CD14-positive monocyte (primary cell): ENCODE data around the gene B4GALT1. TPM values are rescaled to one million over a fixed set of nuclear protein-coding genes. Genes with fewer than 3 reads are reported as not detected.

Experiments
- DNase-seq, 3 donors: peaks; one replicate each; pipeline ENCODE4 v3.0.0-alpha.2; 2011 to 2022
- H2AFZ ChIP-seq: 2 replicates; pipeline ENCODE4 v1.6.0; 2012; ENCODE audit warnings: mild to moderate bottlenecking, low read depth, low read length, inconsistent platforms; ENCODE audit not compliant: insufficient read depth, poor library complexity, severe bottlenecking
- H3K27ac ChIP-seq, 2 donors: 1 replicate in 1 of 2; 2 replicates in 1 of 2; pipeline ENCODE4 v1.5.1; 2012 to 2013; ENCODE audit warnings: low read length in 2 of 2, control low read depth in 1 of 2, inconsistent platforms in 1 of 2, low read depth in 1 of 2, mild to moderate bottlenecking in 1 of 2
- H3K27me3 ChIP-seq, 2 donors: one replicate each; pipeline versions ENCODE4 v1.6.0 to v1.6.1; 2011 to 2013; ENCODE audit warnings: low read length in 2 of 2; ENCODE audit not compliant: control insufficient read depth in 2 of 2, insufficient read depth in 2 of 2
- H3K36me3 ChIP-seq, 2 donors: replicated peaks in 1 of 2; 1 replicate in 1 of 2; 2 replicates in 1 of 2; pipeline versions ENCODE4 v1.5.1 to v1.6.1; 2012 to 2013; ENCODE audit warnings: low read length in 2 of 2, control low read depth in 1 of 2, inconsistent platforms in 1 of 2, mild to moderate bottlenecking in 1 of 2; ENCODE audit not compliant: insufficient read depth in 2 of 2, control insufficient read depth in 1 of 2
- H3K4me1 ChIP-seq, 2 donors: 1 replicate in 1 of 2; 2 replicates in 1 of 2; pipeline versions ENCODE4 v1.5.1 to v1.6.1; 2012 to 2013; ENCODE audit warnings: low read length in 2 of 2, control low read depth in 1 of 2, inconsistent platforms in 1 of 2, mild to moderate bottlenecking in 1 of 2, moderate library complexity in 1 of 2; ENCODE audit not compliant: insufficient read depth in 2 of 2, control insufficient read depth in 1 of 2
- H3K4me2 ChIP-seq: replicated peaks from 2 replicates; pipeline ENCODE3; 2012; ENCODE audit warnings: low read length, moderate library complexity, mild to moderate bottlenecking; ENCODE audit not compliant: poor library complexity, severe bottlenecking; ENCODE audit errors: extremely low read depth
- H3K4me3 ChIP-seq, 3 experiments: fragments of 200-600 bp in 1 of 3; sonication (generic) in 1 of 3; replicated peaks in 1 of 3; 1 replicate in 2 of 3; 2 replicates in 1 of 3; pipeline ENCODE4 v1.5.1; 2011 to 2013; ENCODE audit warnings: low read length in 3 of 3, mild to moderate bottlenecking in 3 of 3, control low read depth in 2 of 3, low read depth in 2 of 3, inconsistent platforms in 1 of 3, moderate library complexity in 1 of 3
- H3K79me2 ChIP-seq: 2 replicates; pipeline ENCODE4 v1.6.0; 2012; ENCODE audit warnings: mild to moderate bottlenecking, control low read depth, inconsistent platforms, low read length, moderate library complexity; ENCODE audit not compliant: insufficient read depth
- H3K9ac ChIP-seq: 2 replicates; pipeline ENCODE4 v1.6.0; 2017; ENCODE audit warnings: low read length, mild to moderate bottlenecking; ENCODE audit not compliant: insufficient read depth, poor library complexity, severe bottlenecking
- H3K9me3 ChIP-seq, 2 donors: replicated peaks in 1 of 2; 1 replicate in 1 of 2; 2 replicates in 1 of 2; pipeline versions ENCODE4 v1.5.1 to v1.6.1; 2012 to 2013; ENCODE audit warnings: low read length in 2 of 2, control low read depth in 1 of 2; ENCODE audit not compliant: control insufficient read depth in 1 of 2, insufficient read depth in 1 of 2
- H4K20me1 ChIP-seq: 2 replicates; pipeline ENCODE4 v1.6.0; 2012; ENCODE audit warnings: mild to moderate bottlenecking, low read length, control low read depth, moderate library complexity; ENCODE audit not compliant: insufficient read depth
- H3K27ac Mint-ChIP-seq, 7 donors: one replicate each; pipeline ENCODE4 v1.8.0; 2020; ENCODE audit warnings: mild to moderate bottlenecking in 7 of 7, mixed read lengths in 7 of 7, moderate library complexity in 6 of 7, inconsistent platforms in 2 of 7
- H3K27me3 Mint-ChIP-seq, 3 donors: one replicate each; pipeline ENCODE4 v1.8.0; 2021 to 2022; ENCODE audit warnings: low read depth in 3 of 3, mild to moderate bottlenecking in 3 of 3, mixed read lengths in 3 of 3, moderate library complexity in 3 of 3, inconsistent platforms in 1 of 3
- H3K36me3 Mint-ChIP-seq, 2 donors: one replicate each; pipeline ENCODE4 v1.8.0; 2020; ENCODE audit warnings: mixed read lengths in 2 of 2, inconsistent platforms in 1 of 2, mild to moderate bottlenecking in 1 of 2
- H3K4me1 Mint-ChIP-seq: one replicate; pipeline ENCODE4 v1.8.0; 2020; ENCODE audit warnings: mild to moderate bottlenecking, mixed read lengths
- H3K4me3 Mint-ChIP-seq, 2 donors: one replicate each; pipeline ENCODE4 v1.8.0; 2020; ENCODE audit warnings: mild to moderate bottlenecking in 2 of 2, mixed read lengths in 2 of 2, moderate library complexity in 1 of 2
- H3K9me3 Mint-ChIP-seq, 7 donors: one replicate each; pipeline ENCODE4 v1.8.0; 2020 to 2022; ENCODE audit warnings: mixed read lengths in 7 of 7, mild to moderate bottlenecking in 6 of 7, moderate library complexity in 6 of 7, inconsistent platforms in 2 of 7
- CTCF ChIP-seq: fragments of 200-600 bp; IDR thresholded peaks from one replicate; pipeline ENCODE4 v1.8.0; 2022; ENCODE audit warnings: antibody characterized with exemption, mild to moderate bottlenecking
- WGBS: methylation state at CpG from one replicate; pipeline ENCODE4 v1.1.5; 2013; ENCODE audit warnings: missing lambda C conversion rate; ENCODE audit not compliant: insufficient coverage; 5-methylcytosine and 5-hydroxymethylcytosine counted together
- intact Hi-C, 2 donors: fragments of 100-400 bp; cut with micrococcal nuclease; formaldehyde crosslinking; loops; one replicate each; pipeline versions ENCODE4 v1.15.0 to v1.15.1; 2023
- polyA plus RNA-seq, 3 donors: library from polyadenylated mRNA; depleted of rRNA in 1 of 3; unstranded in 2 of 3; stranded (reverse) in 1 of 3; fragments of 300-500 nt in 2 of 3; fragments of >200 nt in 1 of 3; fragmentation: Illumina TruSeq in 2 of 3; gene quantifications; 1 replicate in 2 of 3; 2 replicates in 1 of 3; pipeline ENCODE4 v1.2.3, GENCODE V29; 2012 to 2021

B4GALT1 gene
- polyA plus RNA-seq, 3 donors, result 27.6 to 53.7 (median 38.6) TPM

- H3K4me3 ChIP-seq, result no peak overlapping the region
- 95% methylated on average over 5 of the region's 6 CpGs for WGBS
- no peak for TF ChIP-seq CTCF
- no peaks in the 10 kb centered on the region for H4K20me1 ChIP-seq
- no peaks in the 10 kb centered on the region for H3K36me3 ChIP-seq
- DNase-seq, result no peak
- no peaks in the 10 kb centered on the region for H3K36me3 Mint-ChIP-seq
- H3K4me1 ChIP-seq, result no peaks in the 10 kb centered on the region
- H3K27ac ChIP-seq, result no peak overlapping the region
- H3K27me3 Mint-ChIP-seq, result peaks cover 1 to 4% (median 1%) of the 10 kb centered on the region in 3 donors
- H2AFZ ChIP-seq, result no peak overlapping the region
- H3K79me2 ChIP-seq, result no peaks in the 10 kb centered on the region
- H3K9ac ChIP-seq, result no peak overlapping the region
- H3K4me3 Mint-ChIP-seq, result no peak overlapping the region
- no peaks in the 10 kb centered on the region for H3K9me3 ChIP-seq
- H3K27ac Mint-ChIP-seq, result no peak overlapping the region
- no peaks in the 10 kb centered on the region for H3K9me3 Mint-ChIP-seq
- peaks cover 1% of the 10 kb centered on the region for H3K4me1 Mint-ChIP-seq
- no peaks in the 10 kb centered on the region for H3K27me3 ChIP-seq
- H3K4me2 ChIP-seq, result no peak overlapping the region
- intact Hi-C loops, result no loop called here
Observed at GRCh38 chr9:33189331-33189791, 22.2 kb upstream of the B4GALT1 start.

GRCh38 chr9:33188711-33189110 lies 21.6 kb upstream of the B4GALT1 start:
- no peak overlapping the region for H3K4me2 ChIP-seq
- no peak overlapping the region for H2AFZ ChIP-seq
- Mint-ChIP-seq H3K9me3 (no peaks in the 10 kb centered on the region), H3K27ac (no peak overlapping the region), H3K4me3 (no peak overlapping the region), H3K4me1 (peaks cover 1% of the 10 kb centered on the region), H3K27me3 (peaks cover 1 to 4% (median 1%) of the 10 kb centered on the region in 3 donors), H3K36me3 (no peaks in the 10 kb centered on the region)
- no peak overlapping the region for H3K27ac ChIP-seq
- no peaks in the 10 kb centered on the region for H4K20me1 ChIP-seq
- no peaks in the 10 kb centered on the region for H3K79me2 ChIP-seq
- DNase-seq, result no peak
- no CpG with 5 or more reads among the region's 1 CpG for WGBS
- TF ChIP-seq CTCF, result no peak
- H3K27me3 ChIP-seq, result no peaks in the 10 kb centered on the region
- H3K4me3 ChIP-seq, result no peak overlapping the region
- no peak overlapping the region for H3K9ac ChIP-seq
- no peaks in the 10 kb centered on the region for H3K9me3 ChIP-seq
- H3K4me1 ChIP-seq, result no peaks in the 10 kb centered on the region
- intact Hi-C loops, result no loop called here
- H3K36me3 ChIP-seq, result no peaks in the 10 kb centered on the region
